ENCODE data around the gene ATP5F1D.

Gene ATP5F1D

GRCh38 chr19:1214299-1214861 is 27.2 kb upstream of the ATP5F1D start:
- Histone ChIP-seq H3K36me3 (ENCODE audit: insufficient read depth, low read depth, low read length) (peaks cover 6% of the 10 kb centered on the region), H3K4me3 (ENCODE audit: low read length) (no peak overlapping the region), H3K27me3 (ENCODE audit: insufficient read depth, low read length) (no peaks in the 10 kb centered on the region), H3K9me3 (ENCODE audit: insufficient read depth, low read depth, low read length) (no peaks in the 10 kb centered on the region), H3K27ac (ENCODE audit: low read length) (no peak overlapping the region), H3K4me1 (ENCODE audit: insufficient read depth, low read length) (no peaks in the 10 kb centered on the region), H3K9ac (ENCODE audit: low read depth, low read length) (no peak overlapping the region)

- Histone ChIP-seq H3K9me3 (ENCODE audit: insufficient read depth, low read depth, low read length) (no peaks in the 10 kb centered on the region), H3K9ac (ENCODE audit: low read depth, low read length) (no peak overlapping the region), H3K4me1 (ENCODE audit: insufficient read depth, low read length) (no peaks in the 10 kb centered on the region), H3K27ac (ENCODE audit: low read length) (no peak overlapping the region), H3K36me3 (ENCODE audit: insufficient read depth, low read depth, low read length) (no peaks in the 10 kb centered on the region; the same call in 1 of the 2 replicates), H3K27me3 (ENCODE audit: insufficient read depth, low read length) (no peaks in the 10 kb centered on the region), H3K4me3 (ENCODE audit: low read length) (no peak overlapping the region)
Measured at GRCh38 chr19:1214862-1215731, 26.5 kb upstream of the ATP5F1D start.

- no peak overlapping the region for H3K27ac ChIP-seq (ENCODE audit: low read length)
- no peak overlapping the region for H3K4me3 ChIP-seq (ENCODE audit: low read length)
- no peaks in the 10 kb centered on the region for H3K4me1 ChIP-seq (ENCODE audit: insufficient read depth, low read length)
- no peaks in the 10 kb centered on the region; the same call in 1 of the 2 replicates for H3K36me3 ChIP-seq (ENCODE audit: insufficient read depth, low read depth, low read length)
- H3K9me3 ChIP-seq (ENCODE audit: insufficient read depth, low read depth, low read length), result no peaks in the 10 kb centered on the region
- H3K27me3 ChIP-seq (ENCODE audit: insufficient read depth, low read length), result no peaks in the 10 kb centered on the region
- no peak overlapping the region for H3K9ac ChIP-seq (ENCODE audit: low read depth, low read length)
Measured at GRCh38 chr19:1216756-1217155, 24.8 kb upstream of the ATP5F1D start.

- Histone ChIP-seq H3K27me3 (ENCODE audit: insufficient read depth, low read length) (no peaks in the 10 kb centered on the region), H3K27ac (ENCODE audit: low read length) (no peak overlapping the region), H3K36me3 (ENCODE audit: insufficient read depth, low read depth, low read length) (no peaks in the 10 kb centered on the region; the same call in 1 of the 2 replicates), H3K4me3 (ENCODE audit: low read length) (no peak overlapping the region), H3K9me3 (ENCODE audit: insufficient read depth, low read depth, low read length) (no peaks in the 10 kb centered on the region), H3K4me1 (ENCODE audit: insufficient read depth, low read length) (no peaks in the 10 kb centered on the region), H3K9ac (ENCODE audit: low read depth, low read length) (no peak overlapping the region)
Measured at GRCh38 chr19:1217366-1217765, 24.2 kb upstream of the ATP5F1D start.

GRCh38 chr19:1218751-1219567 is 22.6 kb upstream of the ATP5F1D start:
- Histone ChIP-seq H3K36me3 (ENCODE audit: insufficient read depth, low read depth, low read length) (peaks cover 8% of the 10 kb centered on the region; the same call in 1 of the 2 replicates), H3K9ac (ENCODE audit: low read depth, low read length) (no peak overlapping the region), H3K27me3 (ENCODE audit: insufficient read depth, low read length) (no peaks in the 10 kb centered on the region), H3K9me3 (ENCODE audit: insufficient read depth, low read depth, low read length) (no peaks in the 10 kb centered on the region), H3K4me3 (ENCODE audit: low read length) (no peak overlapping the region), H3K27ac (ENCODE audit: low read length) (no peak overlapping the region), H3K4me1 (ENCODE audit: insufficient read depth, low read length) (no peaks in the 10 kb centered on the region)

GRCh38 chr19:1219786-1220476 is 21.6 kb upstream of the ATP5F1D start:
- H3K36me3 ChIP-seq (ENCODE audit: insufficient read depth, low read depth, low read length), result peaks cover 8% of the 10 kb centered on the region; the same call in 1 of the 2 replicates

GRCh38 chr19:1220477-1220930 is 21.0 kb upstream of the ATP5F1D start:
- no peak overlapping the region for H3K4me3 ChIP-seq (ENCODE audit: low read length)
- H3K9ac ChIP-seq (ENCODE audit: low read depth, low read length), result no peak overlapping the region
- H3K9me3 ChIP-seq (ENCODE audit: insufficient read depth, low read depth, low read length), result no peaks in the 10 kb centered on the region
- peaks cover 8% of the 10 kb centered on the region; the same call in 1 of the 2 replicates for H3K36me3 ChIP-seq (ENCODE audit: insufficient read depth, low read depth, low read length)
- no peaks in the 10 kb centered on the region for H3K4me1 ChIP-seq (ENCODE audit: insufficient read depth, low read length)
- H3K27me3 ChIP-seq (ENCODE audit: insufficient read depth, low read length), result no peaks in the 10 kb centered on the region
- no peak overlapping the region for H3K27ac ChIP-seq (ENCODE audit: low read length)

More at GRCh38 chr19:1219786-1220476, 21.6 kb upstream of the ATP5F1D start:
- no peaks in the 10 kb centered on the region for H3K27me3 ChIP-seq (ENCODE audit: insufficient read depth, low read length)
- no peak overlapping the region for H3K9ac ChIP-seq (ENCODE audit: low read depth, low read length)
- H3K9me3 ChIP-seq (ENCODE audit: insufficient read depth, low read depth, low read length), result no peaks in the 10 kb centered on the region
- no peaks in the 10 kb centered on the region for H3K4me1 ChIP-seq (ENCODE audit: insufficient read depth, low read length)
- no peak overlapping the region for H3K27ac ChIP-seq (ENCODE audit: low read length)
- no peak overlapping the region for H3K4me3 ChIP-seq (ENCODE audit: low read length)

GRCh38 chr19:1220976-1221903 is 20.3 kb upstream of the ATP5F1D start:
- H3K4me1 ChIP-seq (ENCODE audit: insufficient read depth, low read length), result no peaks in the 10 kb centered on the region
- no peaks in the 10 kb centered on the region for H3K9me3 ChIP-seq (ENCODE audit: insufficient read depth, low read depth, low read length)
- H3K27me3 ChIP-seq (ENCODE audit: insufficient read depth, low read length), result no peaks in the 10 kb centered on the region
- no peak overlapping the region for H3K27ac ChIP-seq (ENCODE audit: low read length)
- H3K9ac ChIP-seq (ENCODE audit: low read depth, low read length), result no peak overlapping the region
- no peak overlapping the region for H3K4me3 ChIP-seq (ENCODE audit: low read length)
- peaks cover 8% of the 10 kb centered on the region; the same call in 1 of the 2 replicates for H3K36me3 ChIP-seq (ENCODE audit: insufficient read depth, low read depth, low read length)

GRCh38 chr19:1221904-1222255 is 19.7 kb upstream of the ATP5F1D start:
- Histone ChIP-seq H3K4me1 (ENCODE audit: insufficient read depth, low read length) (no peaks in the 10 kb centered on the region), H3K9me3 (ENCODE audit: insufficient read depth, low read depth, low read length) (no peaks in the 10 kb centered on the region), H3K27ac (ENCODE audit: low read length) (no peak overlapping the region), H3K9ac (ENCODE audit: low read depth, low read length) (no peak overlapping the region), H3K4me3 (ENCODE audit: low read length) (no peak overlapping the region), H3K36me3 (ENCODE audit: insufficient read depth, low read depth, low read length) (peaks cover 12% of the 10 kb centered on the region; the same call in 1 of the 2 replicates), H3K27me3 (ENCODE audit: insufficient read depth, low read length) (no peaks in the 10 kb centered on the region)

- Histone ChIP-seq H3K9me3 (ENCODE audit: insufficient read depth, low read depth, low read length) (no peaks in the 10 kb centered on the region), H3K9ac (ENCODE audit: low read depth, low read length) (no peak overlapping the region), H3K27me3 (ENCODE audit: insufficient read depth, low read length) (no peaks in the 10 kb centered on the region), H3K4me3 (ENCODE audit: low read length) (no peak overlapping the region), H3K36me3 (ENCODE audit: insufficient read depth, low read depth, low read length) (peaks cover 12% of the 10 kb centered on the region), H3K27ac (ENCODE audit: low read length) (no peak overlapping the region), H3K4me1 (ENCODE audit: insufficient read depth, low read length) (no peaks in the 10 kb centered on the region)
Measured at GRCh38 chr19:1222394-1222793, 19.2 kb upstream of the ATP5F1D start.
